GM12892 (cell line): ENCODE measurements around the gene CYP3A5.

Source experiments
- POLR2A ChIP-seq: IDR thresholded peaks from 2 replicates; pipeline ENCODE4 v1.6.1; 2011; ENCODE audit warnings: low read depth, low read length, control low read depth
- POLR2AphosphoS5 ChIP-seq: IDR thresholded peaks from 2 replicates; pipeline ENCODE4 v1.6.1; 2011; ENCODE audit warnings: low read depth, low read length, control low read depth
- TAF1 ChIP-seq: IDR thresholded peaks from 2 replicates; pipeline ENCODE4 v1.6.1; 2011; ENCODE audit warnings: low read depth, mild to moderate bottlenecking, control low read depth, low read length, borderline replicate concordance

DNA sequence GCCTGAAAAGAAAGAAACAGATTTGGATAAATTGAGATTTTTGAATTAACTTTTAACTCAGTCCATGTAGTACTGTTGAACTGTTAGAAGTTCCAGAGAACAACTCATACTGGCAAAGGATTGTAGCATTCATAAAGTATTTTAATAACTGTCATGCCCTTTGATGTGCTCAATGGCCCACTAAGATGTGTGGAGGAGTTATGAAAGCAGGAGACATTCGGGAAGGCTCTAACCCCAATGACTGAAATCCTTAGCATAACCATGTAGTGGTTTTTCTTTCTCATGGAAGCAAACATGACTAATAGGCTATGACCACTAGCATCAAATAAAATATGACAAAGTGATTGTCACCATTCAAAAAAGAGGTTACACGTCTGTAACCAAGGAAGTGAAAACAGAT, 29.5 kb upstream of the CYP3A5 start:
- TF ChIP-seq POLR2A (no peak), TAF1 (no peak), POLR2AphosphoS5 (no peak)
